HFF-Myc (cell line): ENCODE data around the gene RPS14.

Source experiments
- DNase-seq: peaks from one replicate; pipeline ENCODE4 v3.0.0-alpha.2; 2011; ENCODE audit warnings: low read depth; ENCODE audit errors: extremely low read depth
- H3K4me3 ChIP-seq: replicated peaks from 2 replicates; pipeline ENCODE4 v1.5.1; 2011; ENCODE audit warnings: low read depth, mild to moderate bottlenecking, control low read depth, low read length
- CTCF ChIP-seq: IDR thresholded peaks from 2 replicates; pipeline ENCODE4 v1.5.1; 2012; ENCODE audit warnings: mild to moderate bottlenecking, low read depth, low read length, control low read depth; ENCODE audit errors: missing control alignments

The RPS14 gene

GRCh38 chr5:150447188-150447587, 2.4 kb downstream of the RPS14 start:
- TF ChIP-seq CTCF = no peak
- peak overlapping the region; percentile 100 for H3K4me3 ChIP-seq
- no peak for DNase-seq

GRCh38 chr5:150446583-150446982, 3.0 kb downstream of the RPS14 start:
- TF ChIP-seq CTCF = no peak
- H3K4me3 ChIP-seq = peak overlapping the region; percentile 100
- DNase-seq = no peak

GRCh38 chr5:150446088-150446487, 3.5 kb downstream of the RPS14 start:
- no peak for DNase-seq
- TF ChIP-seq CTCF = no peak
- H3K4me3 ChIP-seq = peak overlapping the region; percentile 100

- TF ChIP-seq CTCF = no peak
- DNase-seq = no peak
- no peak overlapping the region for H3K4me3 ChIP-seq
Measured at GRCh38 chr5:150444770-150445169, 4.8 kb downstream of the RPS14 start.

GRCh38 chr5:150443242-150444075, 6.1 kb downstream of the RPS14 start:
- no peak for DNase-seq
- no peak overlapping the region for H3K4me3 ChIP-seq
- TF ChIP-seq CTCF = no peak

GRCh38 chr5:150442699-150443080, 6.8 kb downstream of the RPS14 start:
- H3K4me3 ChIP-seq = no peak overlapping the region
- no peak for DNase-seq

More at GRCh38 chr5:150442699-150443080, 6.8 kb downstream of the RPS14 start:
- TF ChIP-seq CTCF = no peak
